Right lobe of liver (tissue), 4 donors: ENCODE results near the gene ASAP2.

Source experiments
- POLR2A ChIP-seq: fragments of 450-650 bp; IDR thresholded peaks from one replicate; pipeline ENCODE4 v1.6.1; 2017; ENCODE audit warnings: antibody characterized with exemption, mild to moderate bottlenecking
- TF ChIP-seq, protein P1 (sequence below), 4 donors: fragments of 200-600 bp in 3 of 4; fragments of 450-650 bp in 1 of 4; IDR thresholded peaks; one replicate each; pipeline versions ENCODE4 v1.5.1 to v1.8.0; 2016 to 2022; ENCODE audit warnings: antibody characterized with exemption in 4 of 4, mild to moderate bottlenecking in 2 of 4
- donor health status: DM: no; HTN: no; CAD: no.
- donor health status: DM: no; HTN: no; CAD: no.
- donor health status: DM: no; HTN: yes; CAD: no.

GRCh38 chr2:9311488-9311887 lies 104.9 kb downstream of the ASAP2 start:
- TF ChIP-seq, protein P1, sequence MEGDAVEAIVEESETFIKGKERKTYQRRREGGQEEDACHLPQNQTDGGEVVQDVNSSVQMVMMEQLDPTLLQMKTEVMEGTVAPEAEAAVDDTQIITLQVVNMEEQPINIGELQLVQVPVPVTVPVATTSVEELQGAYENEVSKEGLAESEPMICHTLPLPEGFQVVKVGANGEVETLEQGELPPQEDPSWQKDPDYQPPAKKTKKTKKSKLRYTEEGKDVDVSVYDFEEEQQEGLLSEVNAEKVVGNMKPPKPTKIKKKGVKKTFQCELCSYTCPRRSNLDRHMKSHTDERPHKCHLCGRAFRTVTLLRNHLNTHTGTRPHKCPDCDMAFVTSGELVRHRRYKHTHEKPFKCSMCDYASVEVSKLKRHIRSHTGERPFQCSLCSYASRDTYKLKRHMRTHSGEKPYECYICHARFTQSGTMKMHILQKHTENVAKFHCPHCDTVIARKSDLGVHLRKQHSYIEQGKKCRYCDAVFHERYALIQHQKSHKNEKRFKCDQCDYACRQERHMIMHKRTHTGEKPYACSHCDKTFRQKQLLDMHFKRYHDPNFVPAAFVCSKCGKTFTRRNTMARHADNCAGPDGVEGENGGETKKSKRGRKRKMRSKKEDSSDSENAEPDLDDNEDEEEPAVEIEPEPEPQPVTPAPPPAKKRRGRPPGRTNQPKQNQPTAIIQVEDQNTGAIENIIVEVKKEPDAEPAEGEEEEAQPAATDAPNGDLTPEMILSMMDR (IDR thresholded peaks at IDR 0.05) = no peak
- TF ChIP-seq POLR2A = no peak
